Adrenal gland (tissue), 12 donors: ENCODE data around the gene MTARC2. TPM values are rescaled to one million over a fixed set of nuclear protein-coding genes. Genes with fewer than 3 reads are reported as not detected.

Experiments used
- DNase-seq, 7 donors: peaks; one replicate each; pipeline ENCODE4 v3.0.0-alpha.2; 2019 to 2020
- H3K27ac ChIP-seq, 5 donors: fragments of 200-600 bp; sonication (generic) in 4 of 5; 1 replicate in 3 of 5; 2 replicates in 2 of 5; pipeline versions ENCODE4 v1.5.1 to v1.8.0; 2016 to 2020; ENCODE audit warnings: mild to moderate bottlenecking in 1 of 5
- H3K27me3 ChIP-seq: fragments of 200-600 bp; 2 replicates; pipeline ENCODE4 v1.8.0; 2021
- H3K36me3 ChIP-seq, 2 donors: fragments of 200-600 bp; replicated peaks in 1 of 2; 1 replicate in 1 of 2; 2 replicates in 1 of 2; pipeline versions ENCODE4 v1.5.1 to v1.8.0; 2018 to 2022
- H3K4me1 ChIP-seq, 2 donors: fragments of 200-600 bp; replicated peaks in 1 of 2; 1 replicate in 1 of 2; 2 replicates in 1 of 2; pipeline versions ENCODE4 v1.5.1 to v1.8.0; 2018 to 2021
- H3K4me3 ChIP-seq, 4 donors: fragments of 200-600 bp; sonication (generic) in 3 of 4; one replicate each; pipeline ENCODE4 v1.5.1; 2016 to 2018
- H3K9me3 ChIP-seq, 3 donors: fragments of 200-600 bp; sonication (generic) in 1 of 3; replicated peaks in 1 of 3; 1 replicate in 2 of 3; 2 replicates in 1 of 3; pipeline versions ENCODE4 v1.5.1 to v1.8.0; 2016 to 2021
- CTCF ChIP-seq, 6 experiments: fragments of 450-650 bp in 4 of 6; fragments of 200-600 bp in 2 of 6; sonication (generic) in 1 of 6; IDR thresholded peaks; 1 replicate in 5 of 6; 2 replicates in 1 of 6; pipeline versions ENCODE4 v1.5.1 to v1.8.0; 2016 to 2021; ENCODE audit warnings: antibody characterized with exemption in 6 of 6, mild to moderate bottlenecking in 2 of 6, moderate library complexity in 1 of 6
- POLR2A ChIP-seq, 2 donors: fragments of 450-650 bp; IDR thresholded peaks; one replicate each; pipeline ENCODE4 v1.6.1; 2017; ENCODE audit warnings: antibody characterized with exemption in 2 of 2, mild to moderate bottlenecking in 2 of 2, moderate library complexity in 1 of 2
- WGBS, 4 donors: extraction: QIAGEN DNeasy Blood & Tissue Kit in 2 of 4; methylation state at CpG; one replicate each; pipeline versions ENCODE4 v1.1.5 to v1.1.7; 2013 to 2017; 5-methylcytosine and 5-hydroxymethylcytosine counted together
- intact Hi-C, 2 donors: fragments of 100-400 bp; cut with DNase I; formaldehyde crosslinking; loops; one replicate each; pipeline versions ENCODE4 v1.14.1 to v1.15.0; 2022 to 2023
- polyA plus RNA-seq, 3 donors: library from polyadenylated mRNA; stranded (reverse); fragments of 200-250 nt in 2 of 3; fragments of 350-450 nt in 1 of 3; fragmentation: Illumina TruSeq in 1 of 3; extraction: RNeasy Lipid Tissue Mini Kit (QIAGEN cat#74804) in 1 of 3; gene quantifications; one replicate each; pipeline ENCODE4 v1.2.3, GENCODE V29; 2013 to 2014
- total RNA-seq, 9 donors: library from RNA; depleted of rRNA in 4 of 9; stranded (reverse); fragments of >200 nt in 4 of 9; fragments of 120-200 nt in 1 of 9; fragmentation: NEBNext Ultra II Directional in 1 of 9; extraction: Animal tissue kit (Norgen Biotek cat#: 25700) in 1 of 9; gene quantifications; one replicate each; pipeline versions ENCODE4 v1.1.0 to v1.2.4, GENCODE V29; 2013 to 2023
- donor health status: healthy with polysubstance abuse.
- donor health status: Bipolar disorder and iron deficiency.
- donor health status: DM: yes; HTN: yes; CAD: no.
- donor health status: DM: no; HTN: no; CAD: no.
- donor health status: DM: no; HTN: no; CAD: no.
- donor health status: DM: yes; HTN: yes; CAD: no.

MTARC2 gene
- total and polyA plus RNA-seq, 12 donors: 13.7 to 48.6 (median 29.8) TPM

DNA sequence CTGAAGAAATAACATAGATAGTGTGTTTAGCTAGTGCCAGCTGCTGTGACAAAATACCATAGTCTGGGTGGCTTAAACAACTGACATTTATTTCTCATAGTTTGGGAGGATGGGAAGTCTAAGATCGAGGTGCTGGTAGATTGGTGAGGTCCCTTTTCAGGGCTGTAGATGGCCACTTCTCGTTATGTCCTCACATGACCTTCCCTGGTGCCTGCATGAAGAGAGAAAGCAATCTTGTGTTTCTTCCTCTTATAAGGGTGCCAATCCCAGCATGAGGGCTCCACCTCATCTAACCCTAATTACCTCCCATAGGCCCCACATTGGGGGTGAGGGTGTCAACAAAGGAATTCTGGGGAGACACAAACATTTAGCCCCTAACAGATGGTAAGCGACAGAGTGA, 9.3 kb downstream of the MTARC2 start:
- intact Hi-C loops: no loop called here
- Histone ChIP-seq H3K9me3 (no peaks in the 10 kb centered on the region), H3K27me3 (no peaks in the 10 kb centered on the region), H3K4me3 (no peak overlapping the region), H3K36me3 (peaks cover 0 to 25% of the 10 kb centered on the region in 2 donors), H3K4me1 (no peaks in the 10 kb centered on the region), H3K27ac (no peak overlapping the region)
- TF ChIP-seq POLR2A (IDR thresholded peaks at IDR 0.05) (no peak), CTCF (IDR thresholded peaks at IDR 0.05) (no peak)
- DNase-seq: no peak
- 86 to 94% (median 90%) methylated on average over 3 of the region's 3 CpGs for WGBS, 4 donors

- Histone ChIP-seq H3K4me3 (no peak overlapping the region), H3K27ac (no peak overlapping the region), H3K4me1 (no peaks in the 10 kb centered on the region), H3K27me3 (no peaks in the 10 kb centered on the region), H3K9me3 (no peaks in the 10 kb centered on the region), H3K36me3 (peaks cover 0 to 30% of the 10 kb centered on the region in 2 donors)
- WGBS, 4 donors: 92 to 98% (median 94%) methylated on average over 3 of the region's 3 CpGs
- TF ChIP-seq CTCF (IDR thresholded peaks at IDR 0.05) (no peak), POLR2A (IDR thresholded peaks at IDR 0.05) (no peak)
- intact Hi-C loops: no loop called here
- DNase-seq: no peak
Measured at GRCh38 chr1:220759147-220759546, 11.0 kb downstream of the MTARC2 start.

DNA sequence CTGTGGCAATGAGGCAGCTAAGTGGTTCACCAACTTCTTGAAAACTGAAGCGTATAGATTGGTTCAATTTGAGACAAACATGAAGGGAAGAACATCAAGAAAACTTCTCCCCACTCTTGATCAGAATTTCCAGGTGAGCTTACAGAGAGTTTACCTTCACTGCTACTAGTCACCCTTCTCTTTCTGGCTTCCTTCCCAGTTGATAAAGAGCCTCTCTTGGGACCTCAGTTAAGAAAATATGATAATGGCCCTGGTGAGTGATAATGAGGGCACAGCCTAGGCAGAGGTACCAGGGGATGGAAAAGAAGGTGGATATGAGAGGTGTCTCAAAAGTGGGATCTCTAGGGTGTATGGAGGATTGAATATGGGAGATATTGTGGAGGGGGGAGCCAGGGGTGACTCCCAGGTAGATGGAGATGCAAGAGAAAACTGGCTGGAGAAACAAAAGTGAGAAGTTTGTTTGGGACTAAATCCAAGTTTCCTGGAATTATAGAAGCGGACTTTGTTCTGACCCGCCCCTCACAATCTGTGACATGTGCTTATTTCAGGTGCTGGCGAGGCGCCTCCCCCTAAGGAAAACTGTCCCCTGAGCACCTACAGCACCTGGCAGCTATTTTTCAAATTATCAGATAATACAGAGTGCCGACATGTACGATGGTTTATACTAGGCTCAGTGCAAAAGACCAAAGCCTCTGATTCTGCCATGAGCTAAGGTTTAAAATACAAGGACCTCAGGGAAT, 13.7 kb downstream of the MTARC2 start:
- DNase-seq: no peak
- 83 to 99% (median 96%) methylated on average over 7 of the region's 7 CpGs for WGBS, 4 donors
- Histone ChIP-seq H3K36me3 (peaks cover 0 to 8% of the 10 kb centered on the region in 2 donors), H3K4me1 (peaks cover 0 to under 1% of the 10 kb centered on the region in 2 donors), H3K9me3 (no peaks in the 10 kb centered on the region), H3K27ac (no peak overlapping the region), H3K4me3 (no peak overlapping the region), H3K27me3 (no peaks in the 10 kb centered on the region)
- TF ChIP-seq POLR2A (IDR thresholded peaks at IDR 0.05) (no peak), CTCF (IDR thresholded peaks at IDR 0.05) (no peak)
- intact Hi-C loops: no loop called here

GRCh38 chr1:220764757-220765156, 16.6 kb downstream of the MTARC2 start:
- H3K9me3 ChIP-seq: no peaks in the 10 kb centered on the region
- peaks cover 0 to 19% of the 10 kb centered on the region in 2 donors for H3K4me1 ChIP-seq
- no peak overlapping the region for H3K27ac ChIP-seq
- WGBS, 4 donors: 91 to 99% (median 94%) methylated on average over 3 of the region's 3 CpGs
- H3K36me3 ChIP-seq: peaks cover 0 to 13% of the 10 kb centered on the region in 2 donors
- DNase-seq: no peak
- H3K27me3 ChIP-seq: no peaks in the 10 kb centered on the region
- TF ChIP-seq POLR2A (IDR thresholded peaks at IDR 0.05): no peak
- no peak for TF ChIP-seq CTCF (IDR thresholded peaks at IDR 0.05)
- intact Hi-C loops: no loop called here
- no peak overlapping the region for H3K4me3 ChIP-seq
